PFSK-1 (cell line): ENCODE results near the gene NRP2.

ENCODE experiments used
- POLR2AphosphoS5 ChIP-seq: IDR thresholded peaks from 2 replicates; pipeline ENCODE4 v1.6.1; 2012; ENCODE audit warnings: low read depth, mild to moderate bottlenecking, control low read depth, low read length, moderate library complexity
- REST ChIP-seq, 2 experiments: IDR thresholded peaks; 2 replicates each; pipeline versions ENCODE4 v1.6.1 to v1.8.0; 2011 to 2012; ENCODE audit warnings: low read depth in 2 of 2, low read length in 2 of 2, control low read depth in 1 of 2, inconsistent platforms in 1 of 2, mild to moderate bottlenecking in 1 of 2, moderate library complexity in 1 of 2; ENCODE audit not compliant: insufficient read depth in 1 of 2
- SIN3A ChIP-seq: IDR thresholded peaks from 2 replicates; pipeline ENCODE4 v1.6.1; 2012; ENCODE audit warnings: mild to moderate bottlenecking, low read length, moderate library complexity, borderline replicate concordance; ENCODE audit not compliant: insufficient read depth

GRCh38 chr2:205692104-205692503, 9.8 kb downstream of the NRP2 start:
- no peak for TF ChIP-seq POLR2AphosphoS5
- no peak for TF ChIP-seq REST (IDR thresholded peaks at IDR 0.05; ENCODE audit: insufficient read depth in 1 of 2, low read depth in 2 of 2, low read length in 2 of 2)
- TF ChIP-seq SIN3A: no peak
